A549 (cell line): ENCODE results near the gene TMEM74B. TPM values are rescaled to one million over a fixed set of nuclear protein-coding genes. Genes with fewer than 3 reads are reported as not detected.

ENCODE experiments used
- ATAC-seq, 2 experiments: fragments of 200-7000 bp in 1 of 2; fragments of >200 bp in 1 of 2; cut with Nextera tagmentation in 1 of 2; cut with Tn5 transposase in 1 of 2; 3 replicates each; pipeline versions ENCODE4 v1.8.0 to v1.9.1; 2018 to 2020; ENCODE audit warnings: mild to moderate bottlenecking in 1 of 2, moderate library complexity in 1 of 2
- CTCF ChIA-PET: fragments of 300-600 bp; sonication (Branson Sonifier 250); formaldehyde crosslinking; extraction: SDS; loops from one replicate; lab custom pipeline; 2021; ENCODE audit warnings: antibody characterized with exemption, inconsistent platforms; lab: Yijun Ruan, JAX
- POLR2A ChIA-PET: fragments of 350-600 bp; formaldehyde crosslinking; extraction: SDS; loops from one replicate; lab custom pipeline; 2021; ENCODE audit warnings: antibody characterized with exemption, inconsistent platforms; lab: Yijun Ruan, JAX
- DNase-seq, 2 experiments: peaks; one replicate each; pipeline versions ENCODE4 v3.0.0 to v3.0.0-alpha.2; 2011 to 2016; ENCODE audit warnings: low read depth in 1 of 2, low spot score in 1 of 2
- FAIRE-seq: peaks from 2 replicates; lab custom pipeline; 2011; peaks lifted over from hg19 to GRCh38; lab: Jason Lieb, UNC
- H3K27ac ChIP-seq, 2 experiments: fragments of >200 bp; sonication (Bioruptor Twin); formaldehyde crosslinking; 3 replicates each; pipeline ENCODE4 v1.5.1; 2016 to 2017
- H3K4me1 ChIP-seq: fragments of >200 bp; sonication (Bioruptor Twin); formaldehyde crosslinking; 3 replicates; pipeline ENCODE4 v1.6.1; 2016
- H3K4me2 ChIP-seq: fragments of >200 bp; sonication (Bioruptor Twin); formaldehyde crosslinking; 3 replicates; pipeline ENCODE4 v1.6.1; 2016
- H3K4me3 ChIP-seq: fragments of >200 bp; sonication (Bioruptor Twin); formaldehyde crosslinking; 3 replicates; pipeline ENCODE4 v1.5.1; 2016
- H3K9me3 ChIP-seq: fragments of >200 bp; sonication (Bioruptor Twin); formaldehyde crosslinking; 3 replicates; pipeline ENCODE4 v1.6.1; 2016
- ATOH8 ChIP-seq: fragments of 250-450 bp; sonication (Bioruptor Pico); IDR thresholded peaks from 2 replicates; pipeline ENCODE4 v1.5.0; 2020; ENCODE audit warnings: low read depth, mild to moderate bottlenecking, moderate library complexity
- BHLHE40 ChIP-seq: IDR thresholded peaks from 2 replicates; pipeline ENCODE4 v1.6.1; 2012; ENCODE audit warnings: low read depth, low read length, inconsistent platforms
- CHD2 ChIP-seq: fragments of 150-350 bp; IDR thresholded peaks from 2 replicates; pipeline ENCODE4 v1.6.1; 2014; ENCODE audit warnings: low read length; ENCODE audit not compliant: partially characterized antibody
- CHD4 ChIP-seq: fragments of 200-600 bp; sonication (generic); IDR thresholded peaks from 2 replicates; pipeline ENCODE4 v1.6.1; 2016; ENCODE audit warnings: antibody characterized with exemption, mild to moderate bottlenecking, borderline replicate concordance
- E2F6 ChIP-seq: IDR thresholded peaks from 2 replicates; pipeline ENCODE4 v1.6.1; 2012; ENCODE audit warnings: low read depth, borderline replicate concordance
- EHF ChIP-seq: fragments of 250-450 bp; sonication (Bioruptor Pico); IDR thresholded peaks from 2 replicates; pipeline ENCODE4 v1.5.0; 2020; ENCODE audit warnings: mild to moderate bottlenecking
- EHMT2 ChIP-seq: fragments of 200-600 bp; sonication (generic); IDR thresholded peaks from 2 replicates; pipeline ENCODE4 v1.6.1; 2016; ENCODE audit warnings: antibody characterized with exemption, low read depth, mild to moderate bottlenecking, moderate library complexity
- ELK1 ChIP-seq: fragments of 150-350 bp; IDR thresholded peaks from 2 replicates; pipeline ENCODE4 v1.6.1; 2014; ENCODE audit warnings: low read depth, mild to moderate bottlenecking, low read length
- FOSL2 ChIP-seq, 2 experiments: fragments of 450-650 bp in 1 of 2; fragments of >200 bp in 1 of 2; sonication (Bioruptor Twin) in 1 of 2; formaldehyde crosslinking; IDR thresholded peaks; 2 replicates each; pipeline versions ENCODE4 v1.5.0 to v1.6.1; 2016 to 2020; ENCODE audit warnings: mild to moderate bottlenecking in 1 of 2, moderate library complexity in 1 of 2
- GATA3 ChIP-seq: IDR thresholded peaks from 2 replicates; pipeline ENCODE4 v1.6.1; 2012; ENCODE audit warnings: borderline replicate concordance
- HEYL ChIP-seq: fragments of 250-450 bp; sonication (Bioruptor Pico); IDR thresholded peaks from 2 replicates; pipeline ENCODE4 v1.8.0; 2021; ENCODE audit warnings: mild to moderate bottlenecking, moderate library complexity
- JUNB ChIP-seq: fragments of >200 bp; sonication (Bioruptor Twin); formaldehyde crosslinking; IDR thresholded peaks from 2 replicates; pipeline ENCODE4 v1.6.1; 2016
- KDM1A ChIP-seq: fragments of 200-600 bp; sonication (generic); IDR thresholded peaks from 2 replicates; pipeline ENCODE4 v1.6.1; 2016; ENCODE audit warnings: low read depth, mild to moderate bottlenecking
- KDM5A ChIP-seq: fragments of 200-600 bp; sonication (generic); IDR thresholded peaks from 2 replicates; pipeline ENCODE4 v1.6.1; 2016; ENCODE audit warnings: antibody characterized with exemption, mild to moderate bottlenecking
- NPAS2 ChIP-seq: fragments of 250-450 bp; sonication (Bioruptor Pico); IDR thresholded peaks from 2 replicates; pipeline ENCODE4 v1.8.0; 2022; ENCODE audit warnings: mild to moderate bottlenecking, moderate library complexity, borderline replicate concordance
- POLR2AphosphoS2 ChIP-seq: conservative IDR thresholded peaks from 2 replicates; pipeline ENCODE4 v1.6.1; 2012; ENCODE audit warnings: low read length, improper control_type of control experiment, inconsistent platforms
- RFX5 ChIP-seq: fragments of 450-650 bp; IDR thresholded peaks from 2 replicates; pipeline ENCODE4 v1.7.1; 2014; ENCODE audit warnings: antibody characterized with exemption, mild to moderate bottlenecking, moderate library complexity
- ZNF302 ChIP-seq: fragments of 250-450 bp; sonication (Bioruptor Pico); IDR thresholded peaks from 2 replicates; pipeline ENCODE4 v1.9.0; 2021; ENCODE audit warnings: inconsistent platforms, mild to moderate bottlenecking, moderate library complexity
- WGBS: methylation state at CpG from one replicate; pipeline ENCODE4 v1.1.6; 2017; ENCODE audit errors: missing lambda C conversion rate; 5-methylcytosine and 5-hydroxymethylcytosine counted together
- polyA plus RNA-seq, 4 experiments: library from polyadenylated mRNA; depleted of rRNA in 3 of 4; stranded (reverse); fragments of >200 nt; fragmentation: RNase III in 1 of 4; extraction: RNeasy Plus Mini Kit Qiagen cat#74134 plus additional on column Dnase treatment in 1 of 4; gene quantifications; 2 replicates in 3 of 4; 3 replicates in 1 of 4; pipeline ENCODE4 v1.2.3, GENCODE V29; 2011 to 2017

The TMEM74B gene
- polyA plus RNA-seq, 2 of the 4 experiments (the other 2 are of a cell fraction) = 2.9 to 3.4 TPM

- H3K9me3 ChIP-seq = no peaks in the 10 kb centered on the region
- no peak for FAIRE-seq
- DNase-seq = no peak
- ATAC-seq = no peak
- WGBS = 94% methylated on average over 10 of the region's 10 CpGs
- H3K4me2 ChIP-seq = no peak overlapping the region
- POLR2A ChIA-PET = no interaction called here
- H3K27ac ChIP-seq = no peak overlapping the region
- H3K4me1 ChIP-seq = no peaks in the 10 kb centered on the region; the same call in 2 of the 3 replicates
- CTCF ChIA-PET = interaction anchor here (1.0 to 1.3 kb wide), 2 partner anchors 10 to 36 kb away, joined by 3 read pairs; no protein-coding TSS in a partner anchor
- no peak overlapping the region for H3K4me3 ChIP-seq
- TF ChIP-seq GATA3 = no peak
- TF ChIP-seq CHD4 = no peak
- no peak for TF ChIP-seq ELK1
- TF ChIP-seq FOSL2 (IDR thresholded peaks at IDR 0.05) = no peak
- no peak for TF ChIP-seq FOSL2 (CRISPR knock-in tag; IDR thresholded peaks at IDR 0.05)
Observed at GRCh38 chr20:1144401-1145172, 40.2 kb downstream of the TMEM74B start.

GRCh38 chr20:1137236-1137635, 47.5 kb downstream of the TMEM74B start:
- Histone ChIP-seq H3K4me2 (no peak overlapping the region), H3K9me3 (no peaks in the 10 kb centered on the region; the same call in 2 of the 3 replicates), H3K4me1 (no peaks in the 10 kb centered on the region), H3K27ac (no peak overlapping the region), H3K4me3 (no peak overlapping the region)
- no peak for FAIRE-seq
- no peak for DNase-seq
- no peak for ATAC-seq
- POLR2A ChIA-PET = no interaction called here
- WGBS = 76% methylated on average over 4 of the region's 4 CpGs
- CTCF ChIA-PET = interaction anchor here (1.7 kb wide), 1 partner anchor 12 kb away, joined by 4 read pairs; no protein-coding TSS in a partner anchor
- no peak for TF ChIP-seq EHMT2
- no peak for TF ChIP-seq E2F6
- no peak for TF ChIP-seq KDM1A
- TF ChIP-seq KDM5A = no peak
- TF ChIP-seq NPAS2 (CRISPR knock-in tag) = no peak

- FAIRE-seq (no peak), DNase-seq (no peak), ATAC-seq (no peak)
- Histone ChIP-seq H3K27ac (no peak overlapping the region), H3K9me3 (no peaks in the 10 kb centered on the region; the same call in 2 of the 3 replicates), H3K4me2 (no peak overlapping the region), H3K4me1 (no peaks in the 10 kb centered on the region), H3K4me3 (no peak overlapping the region)
- POLR2A ChIA-PET = no interaction called here
- 95% methylated on average over 12 of the region's 12 CpGs for WGBS
- CTCF ChIA-PET = interaction anchor here (0.9 to 2.0 kb wide), 7 partner anchors 9 to 78 kb away, joined by 3 to 10 read pairs (median 3); no protein-coding TSS in a partner anchor
- TF ChIP-seq KDM5A (no peak), EHF (CRISPR knock-in tag) (no peak), BHLHE40 (no peak), POLR2AphosphoS2 (no peak), HEYL (CRISPR knock-in tag) (no peak), RFX5 (no peak), JUNB (no peak), CHD2 (no peak), ZNF302 (CRISPR knock-in tag) (no peak), ATOH8 (CRISPR knock-in tag) (no peak)
Observed at GRCh38 chr20:1134836-1135235, 49.9 kb downstream of the TMEM74B start.
